NCI-H1417 (cell line): ENCODE results near the gene AKT1.
"Not testable (repeated sequence)": the region's sequence is repeated elsewhere in the genome, so short reads cannot be mapped to it uniquely, and the experiment has no call there.

Experiments
- DNase-seq, 3 experiments: peaks; one replicate each; lab custom pipeline; 2025; lab: John Stamatoyannopoulos, UW

Gene AKT1

DNA sequence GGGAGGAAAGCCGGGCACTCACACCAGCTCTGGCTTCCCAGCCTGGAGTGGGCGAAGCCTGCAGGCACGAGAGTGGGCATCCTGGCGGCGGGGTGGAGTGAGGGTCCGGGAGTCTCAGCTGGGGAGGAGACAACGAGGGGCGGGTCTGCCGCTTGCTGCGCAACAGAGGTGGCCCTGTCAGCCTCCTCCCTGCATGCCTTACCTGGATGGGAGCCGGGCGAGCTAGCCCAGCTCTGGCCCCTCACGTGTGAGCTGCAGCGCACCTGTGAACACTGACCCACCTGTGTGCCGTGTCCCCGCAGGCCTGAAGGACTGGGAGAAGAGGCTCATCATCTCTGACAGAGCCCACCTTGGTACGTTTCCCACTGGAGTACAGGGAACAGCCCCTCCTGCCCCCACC, 56.5 kb downstream of the AKT1 start:
- DNase-seq: no peak

DNA sequence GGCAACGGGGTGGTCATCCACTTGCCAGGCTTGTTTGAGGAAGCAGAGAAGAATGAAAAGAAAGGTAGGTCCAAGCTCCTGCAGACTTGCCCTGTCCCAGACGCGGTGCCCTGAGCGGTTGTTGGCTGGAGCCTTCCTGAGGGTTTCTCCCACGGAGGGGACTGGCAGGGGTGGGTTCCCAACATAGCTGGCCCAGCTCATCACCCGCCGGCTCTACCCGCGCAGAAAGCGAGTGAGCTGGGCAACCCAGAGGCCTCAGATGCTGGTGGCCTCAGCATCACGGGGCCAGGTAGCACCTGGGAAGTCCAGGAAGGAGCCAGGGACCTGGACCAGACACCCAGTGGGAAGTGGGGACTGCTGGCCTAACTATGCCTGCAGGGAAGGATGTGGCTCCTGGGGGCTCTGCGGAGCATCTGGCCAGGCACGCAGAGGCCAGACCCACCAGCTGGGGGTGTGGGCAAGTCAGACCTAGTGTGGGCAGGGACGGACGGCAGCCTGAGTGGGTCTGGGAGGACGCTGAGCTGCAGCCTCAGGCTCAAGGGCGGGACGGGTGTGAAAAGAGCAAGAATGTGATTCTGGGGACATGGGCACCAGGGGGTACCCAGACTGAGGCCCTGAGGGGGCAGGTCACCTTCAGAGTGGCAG, 57.1 kb downstream of the AKT1 start:
- DNase-seq: no peak

- DNase-seq: no peak
Measured at GRCh38 chr14:104735830-104736642, 59.5 kb downstream of the AKT1 start.

DNA sequence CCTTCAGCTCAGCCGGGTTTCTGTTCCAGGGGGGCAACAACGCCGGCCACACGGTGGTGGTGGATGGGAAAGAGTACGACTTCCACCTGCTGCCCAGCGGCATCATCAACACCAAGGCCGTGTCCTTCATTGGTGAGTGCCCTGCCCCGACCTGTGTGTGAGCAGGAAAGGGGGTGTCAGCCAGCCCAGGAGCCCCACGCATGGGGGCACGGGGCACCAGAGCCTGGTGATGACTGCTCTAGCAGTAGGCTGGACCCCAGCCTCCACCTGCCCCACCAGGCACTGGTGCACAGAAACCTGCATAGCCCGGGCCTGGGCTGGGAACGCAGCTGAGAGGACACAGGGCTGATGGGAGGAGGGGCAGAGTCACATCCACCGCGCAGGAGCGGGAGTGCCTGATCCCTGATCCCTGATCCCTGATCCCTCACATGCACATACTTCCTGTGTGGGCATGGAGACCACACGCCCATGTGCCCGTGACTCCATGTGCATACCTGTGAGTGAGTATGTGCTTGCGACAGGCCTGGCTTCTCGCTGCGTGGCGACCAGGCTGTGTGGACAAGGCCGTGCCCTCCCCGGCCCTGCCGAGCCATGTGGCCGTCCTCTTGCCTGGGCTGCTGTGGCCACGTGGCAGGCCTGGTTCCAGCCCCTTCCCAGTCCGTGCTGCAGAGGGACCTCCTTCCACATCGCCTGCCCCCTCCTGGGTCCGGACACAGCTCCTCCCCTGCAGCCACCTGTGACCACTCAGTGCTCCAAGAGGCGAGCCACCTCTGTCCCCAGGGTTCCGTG, 60.4 kb downstream of the AKT1 start:
- DNase-seq: no peak

DNA sequence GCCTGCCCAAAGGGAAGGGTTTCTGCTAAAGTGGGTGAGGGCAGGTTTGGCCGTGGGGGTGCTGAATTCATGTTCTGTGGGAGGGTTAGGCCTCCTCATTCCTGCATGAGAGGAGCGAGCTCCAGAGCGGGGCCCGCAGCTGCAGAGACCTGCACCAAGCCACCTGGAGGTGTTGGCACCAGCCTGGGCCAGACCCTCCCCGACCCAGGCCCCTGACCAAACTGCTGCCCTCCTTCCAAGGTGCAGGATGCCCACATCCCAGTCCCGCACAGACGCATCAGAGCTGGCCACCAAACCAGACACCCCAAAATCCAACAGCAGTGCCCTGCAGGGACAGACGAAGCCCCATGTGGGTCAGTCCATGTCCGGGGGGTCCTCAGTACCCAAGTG, 61.0 kb downstream of the AKT1 start:
- DNase-seq: no peak

DNA sequence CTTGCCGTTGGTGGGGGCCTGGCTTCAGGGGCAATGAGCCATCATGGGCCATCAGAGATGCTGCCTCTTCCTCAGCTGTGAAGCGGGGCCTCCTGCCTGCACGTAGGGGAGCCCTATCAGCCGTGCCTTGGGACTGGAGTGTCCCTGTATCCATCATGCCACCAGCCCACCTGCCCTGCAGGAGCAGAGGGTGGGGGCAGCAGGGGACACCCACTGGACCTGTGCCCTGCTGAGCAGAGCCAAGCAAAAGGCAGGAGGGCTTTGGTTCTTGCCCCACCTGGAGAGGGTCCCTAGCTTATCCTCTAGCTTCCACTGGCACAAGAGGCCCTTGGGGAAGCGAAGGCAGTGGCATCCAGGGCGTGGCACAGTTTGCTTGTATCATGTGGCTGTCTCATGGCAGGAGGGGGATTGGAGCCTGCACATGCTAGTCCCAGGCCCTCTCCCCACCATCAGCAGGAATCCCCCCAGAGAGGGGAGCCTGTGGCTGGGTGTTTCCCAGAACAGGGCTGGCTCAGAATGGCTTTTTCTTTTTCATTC, 61.4 kb downstream of the AKT1 start:
- no peak for DNase-seq

- no peak for DNase-seq
Measured at GRCh38 chr14:104732931-104733681, 62.4 kb downstream of the AKT1 start.

GRCh38 chr14:104732355-104732804, 63.2 kb downstream of the AKT1 start:
- DNase-seq: no peak

GRCh38 chr14:104731320-104732294, 63.9 kb downstream of the AKT1 start:
- no peak for DNase-seq

DNA sequence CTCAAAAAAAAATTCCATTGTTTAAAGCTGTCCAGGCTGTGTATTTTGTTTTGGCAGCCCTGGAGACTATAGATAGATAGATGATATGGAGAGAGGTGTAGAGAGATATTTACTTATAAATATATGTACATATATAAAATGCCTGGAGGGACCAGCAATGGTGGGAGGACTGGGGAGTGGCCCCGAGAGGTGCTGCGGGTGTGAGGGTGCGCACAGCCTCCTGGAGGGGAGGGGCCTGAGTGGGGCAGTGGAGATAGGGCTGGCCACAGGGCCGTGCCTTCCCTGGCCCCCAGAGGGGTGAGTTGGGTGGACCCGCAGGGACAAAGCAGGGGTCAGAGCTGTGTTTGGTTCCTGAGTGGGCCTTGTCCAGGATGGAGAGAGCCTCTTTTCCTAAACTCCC, 65.1 kb downstream of the AKT1 start:
- no peak for DNase-seq

DNA sequence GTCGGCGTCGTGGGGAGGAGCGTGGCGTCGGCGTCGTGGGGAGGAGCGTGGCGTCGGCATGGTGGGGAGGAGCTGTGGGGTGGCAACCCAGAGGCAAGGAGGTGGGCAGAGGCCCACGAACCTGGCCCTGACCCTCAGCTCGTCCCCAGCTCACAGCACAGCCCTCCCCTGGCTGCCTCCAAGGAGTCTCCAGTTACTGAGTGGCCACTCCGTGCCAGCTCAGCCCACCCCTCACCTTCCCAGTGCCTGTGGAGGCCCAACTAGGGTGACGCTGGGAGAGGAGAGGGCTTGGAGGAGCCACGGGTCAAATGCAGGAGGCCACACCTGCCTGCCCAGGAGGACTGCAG, 65.7 kb downstream of the AKT1 start:
- DNase-seq: no peak

- not testable (repeated sequence) for DNase-seq
Measured at GRCh38 chr14:104729176-104729834, 66.2 kb downstream of the AKT1 start.

DNA sequence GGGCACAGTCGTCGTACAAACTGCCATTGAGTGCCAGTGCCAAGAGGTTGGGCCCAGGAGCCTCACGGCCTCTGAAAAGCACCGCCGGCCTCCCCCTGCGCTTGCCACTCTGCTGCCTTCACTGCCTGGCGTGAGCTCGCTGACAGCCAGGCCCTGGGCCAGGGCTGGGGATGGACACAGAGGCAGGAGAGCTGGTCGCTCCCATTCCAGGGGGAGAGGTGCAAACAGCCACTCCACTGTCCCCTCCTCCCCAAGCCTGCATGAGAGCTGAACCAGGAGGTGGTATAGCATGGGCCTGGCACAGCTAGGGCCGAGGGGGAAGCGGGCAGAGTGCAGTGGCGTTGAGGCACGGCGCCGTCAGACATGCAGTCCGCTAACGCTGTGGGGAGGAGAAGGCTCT, 66.9 kb downstream of the AKT1 start:
- no peak for DNase-seq

GRCh38 chr14:104726600-104727451, 68.7 kb downstream of the AKT1 start:
- DNase-seq: no peak

DNA sequence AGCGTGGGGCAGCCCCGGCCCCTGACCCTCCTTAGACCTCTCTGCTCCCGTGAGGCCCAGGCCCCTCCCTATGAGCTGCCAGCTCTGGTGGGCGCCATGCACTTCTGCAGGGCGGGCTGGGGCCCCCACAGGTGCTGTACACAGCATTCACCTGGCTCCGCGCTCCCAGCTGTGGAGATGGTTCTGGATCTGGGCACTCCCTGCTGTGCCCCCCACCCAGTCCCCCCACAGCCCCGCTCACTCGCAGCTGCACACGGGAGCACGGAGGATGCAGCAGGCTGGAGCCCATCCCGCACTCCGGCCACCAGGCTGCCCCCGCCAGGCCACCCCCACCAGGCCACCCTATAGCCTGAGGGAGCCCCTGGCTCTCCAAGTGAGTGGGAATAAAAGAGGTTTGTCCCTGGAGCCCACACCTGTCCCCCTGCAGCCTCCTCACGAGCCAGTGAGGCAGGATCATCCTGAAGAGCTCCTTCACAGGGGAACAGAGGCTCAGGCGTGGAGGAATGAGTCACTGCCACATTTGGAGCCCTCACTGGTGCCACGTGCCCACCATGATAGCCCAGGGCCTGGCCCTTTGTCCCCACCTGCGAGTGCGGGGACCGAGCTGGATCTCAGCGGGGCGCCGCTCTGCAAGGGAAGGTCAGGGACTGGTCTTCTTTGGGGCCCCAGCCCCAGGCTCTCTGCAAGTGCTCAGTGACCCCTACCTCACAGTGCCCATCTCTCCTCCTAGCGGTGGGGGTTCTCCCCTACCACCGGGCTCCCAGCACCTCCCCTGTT, 69.6 kb downstream of the AKT1 start:
- no peak for DNase-seq

DNA sequence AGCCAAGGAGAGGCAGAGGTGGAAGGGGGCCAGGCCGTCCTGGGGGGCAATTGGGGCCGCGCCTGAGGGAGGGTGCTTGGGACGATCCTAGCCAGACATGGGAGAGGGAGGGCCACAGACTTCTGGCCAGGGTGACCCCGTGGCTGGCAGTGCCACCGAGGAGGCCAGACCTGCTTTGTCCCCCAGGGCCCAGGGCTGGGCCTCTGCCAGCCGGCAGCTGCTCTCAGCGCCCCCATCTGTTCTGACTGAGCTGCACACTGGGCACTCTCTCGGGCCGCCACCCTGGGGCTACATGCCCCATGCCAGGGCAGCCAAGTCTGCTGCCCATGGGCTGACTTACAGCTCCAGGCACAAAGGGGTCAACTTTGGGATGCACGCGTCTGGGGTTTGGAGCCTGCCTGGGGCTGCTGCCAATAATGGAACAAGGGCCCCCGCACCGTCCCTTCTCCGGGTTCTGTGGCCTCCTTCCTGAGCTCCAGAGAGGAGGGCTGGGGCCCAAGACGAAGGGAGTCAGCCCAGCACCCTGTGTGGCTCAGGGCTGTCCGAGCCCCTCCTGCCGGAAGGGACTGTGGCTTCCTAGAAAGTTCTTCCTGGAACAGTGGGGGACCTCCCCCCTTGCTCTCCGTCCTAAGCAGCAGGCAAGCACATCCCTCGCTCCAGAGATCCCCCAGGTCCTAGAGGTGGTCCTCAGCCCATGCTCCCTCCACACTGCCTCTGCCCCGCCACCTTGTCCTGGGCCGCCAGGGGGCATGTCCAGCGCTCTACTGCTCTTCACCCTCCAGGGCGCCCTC, 70.4 kb downstream of the AKT1 start:
- DNase-seq: no peak

GRCh38 chr14:104724407-104724980, 71.1 kb downstream of the AKT1 start:
- DNase-seq: no peak
